HEK293 (cell line): Measurements from ENCODE around the gene SUOX.

ENCODE experiments used
- CTCF ChIP-seq: fragments of 450-650 bp; formaldehyde crosslinking; IDR thresholded peaks from 2 replicates; pipeline ENCODE4 v1.5.1; 2016; ENCODE audit warnings: missing biosample characterization, missing genetic modification characterization
- FEZF1 ChIP-seq: fragments of 450-650 bp; formaldehyde crosslinking; IDR thresholded peaks from 2 replicates; pipeline ENCODE4 v1.5.1; 2016; ENCODE audit warnings: missing biosample characterization, missing genetic modification characterization
- GLIS1 ChIP-seq: fragments of 450-650 bp; formaldehyde crosslinking; IDR thresholded peaks from 2 replicates; pipeline ENCODE4 v1.5.1; 2016; ENCODE audit warnings: missing biosample characterization, missing genetic modification characterization
- HOXD13 ChIP-seq: sonication (generic); formaldehyde crosslinking; IDR thresholded peaks from 2 replicates; pipeline ENCODE4 v1.8.0; 2022; ENCODE audit warnings: missing genetic modification reagents, borderline replicate concordance
- KLF16 ChIP-seq: fragments of 450-650 bp; formaldehyde crosslinking; IDR thresholded peaks from 2 replicates; pipeline ENCODE4 v1.5.1; 2017; ENCODE audit warnings: missing biosample characterization, missing genetic modification characterization
- ZNF146 ChIP-seq: fragments of 450-650 bp; formaldehyde crosslinking; IDR thresholded peaks from 2 replicates; pipeline ENCODE4 v1.5.1; 2016; ENCODE audit warnings: missing biosample characterization, missing genetic modification characterization
- ZNF2 ChIP-seq: fragments of 450-650 bp; formaldehyde crosslinking; IDR thresholded peaks from 2 replicates; pipeline ENCODE4 v1.5.1; 2016; ENCODE audit warnings: missing biosample characterization, missing genetic modification characterization
- ZNF211 ChIP-seq: fragments of 450-650 bp; formaldehyde crosslinking; IDR thresholded peaks from 2 replicates; pipeline ENCODE4 v1.5.1; 2016; ENCODE audit warnings: low read depth, missing biosample characterization, missing genetic modification characterization
- ZNF214 ChIP-seq: fragments of 450-650 bp; formaldehyde crosslinking; IDR thresholded peaks from 2 replicates; pipeline ENCODE4 v1.5.1; 2017; ENCODE audit warnings: missing biosample characterization, mild to moderate bottlenecking, missing genetic modification characterization, borderline replicate concordance
- ZNF239 ChIP-seq: fragments of 450-650 bp; formaldehyde crosslinking; IDR thresholded peaks from 2 replicates; pipeline ENCODE4 v1.5.1; 2016; ENCODE audit warnings: missing biosample characterization, missing genetic modification characterization
- ZNF394 ChIP-seq: fragments of 450-650 bp; formaldehyde crosslinking; IDR thresholded peaks from 2 replicates; pipeline ENCODE4 v1.5.1; 2016; ENCODE audit warnings: missing biosample characterization, missing genetic modification characterization, mild to moderate bottlenecking, moderate library complexity, borderline replicate concordance
- ZNF404 ChIP-seq: fragments of 450-650 bp; formaldehyde crosslinking; IDR thresholded peaks from 2 replicates; pipeline ENCODE4 v1.5.1; 2017; ENCODE audit warnings: missing biosample characterization, missing genetic modification characterization
- ZNF585B ChIP-seq: fragments of 450-650 bp; formaldehyde crosslinking; IDR thresholded peaks from 2 replicates; pipeline ENCODE4 v1.5.1; 2016; ENCODE audit warnings: missing biosample characterization, missing genetic modification characterization
- ZNF629 ChIP-seq: fragments of 450-650 bp; formaldehyde crosslinking; IDR thresholded peaks from 2 replicates; pipeline ENCODE4 v1.5.1; 2017; ENCODE audit warnings: missing biosample characterization, missing genetic modification characterization
- ZNF658 ChIP-seq: fragments of 450-650 bp; formaldehyde crosslinking; IDR thresholded peaks from 2 replicates; pipeline ENCODE4; 2016; ENCODE audit warnings: missing biosample characterization, missing genetic modification characterization
- ZNF76 ChIP-seq: fragments of 450-650 bp; formaldehyde crosslinking; IDR thresholded peaks from 2 replicates; pipeline ENCODE4; 2016; ENCODE audit warnings: low read depth, missing biosample characterization, missing genetic modification characterization, borderline replicate concordance
- ZNF768 ChIP-seq: fragments of 450-650 bp; formaldehyde crosslinking; IDR thresholded peaks from 2 replicates; pipeline ENCODE4 v1.5.1; 2018; ENCODE audit warnings: missing biosample characterization, mild to moderate bottlenecking, missing genetic modification characterization
- TF ChIP-seq, protein P1 (sequence below): fragments of 450-650 bp; formaldehyde crosslinking; IDR thresholded peaks from 2 replicates; pipeline ENCODE4 v1.5.1; 2016; ENCODE audit warnings: missing biosample characterization, missing genetic modification characterization
- TF ChIP-seq, protein P2 (sequence below): fragments of 450-650 bp; formaldehyde crosslinking; IDR thresholded peaks from 2 replicates; pipeline ENCODE4 v1.5.1; 2016; ENCODE audit warnings: missing biosample characterization, missing genetic modification characterization, low read depth
- TF ChIP-seq, protein P3 (sequence below): fragments of 450-650 bp; formaldehyde crosslinking; IDR thresholded peaks from 2 replicates; pipeline ENCODE4 v1.5.1; 2017; ENCODE audit warnings: missing biosample characterization, mild to moderate bottlenecking, missing genetic modification characterization, moderate library complexity
- TF ChIP-seq, protein P4 (sequence below): fragments of 450-650 bp; formaldehyde crosslinking; IDR thresholded peaks from 2 replicates; pipeline ENCODE4; 2016; ENCODE audit warnings: missing biosample characterization, missing genetic modification characterization
- TF ChIP-seq, protein P5 (sequence below): fragments of 450-650 bp; formaldehyde crosslinking; IDR thresholded peaks from 2 replicates; pipeline ENCODE4 v1.5.1; 2016; ENCODE audit warnings: missing biosample characterization, missing genetic modification characterization, borderline replicate concordance

Gene SUOX

GRCh38 chr12:56041552-56042429 lies 44.7 kb downstream of the SUOX start, which contains the start of gene RPS26 (continued):
- TF ChIP-seq, protein P1, sequence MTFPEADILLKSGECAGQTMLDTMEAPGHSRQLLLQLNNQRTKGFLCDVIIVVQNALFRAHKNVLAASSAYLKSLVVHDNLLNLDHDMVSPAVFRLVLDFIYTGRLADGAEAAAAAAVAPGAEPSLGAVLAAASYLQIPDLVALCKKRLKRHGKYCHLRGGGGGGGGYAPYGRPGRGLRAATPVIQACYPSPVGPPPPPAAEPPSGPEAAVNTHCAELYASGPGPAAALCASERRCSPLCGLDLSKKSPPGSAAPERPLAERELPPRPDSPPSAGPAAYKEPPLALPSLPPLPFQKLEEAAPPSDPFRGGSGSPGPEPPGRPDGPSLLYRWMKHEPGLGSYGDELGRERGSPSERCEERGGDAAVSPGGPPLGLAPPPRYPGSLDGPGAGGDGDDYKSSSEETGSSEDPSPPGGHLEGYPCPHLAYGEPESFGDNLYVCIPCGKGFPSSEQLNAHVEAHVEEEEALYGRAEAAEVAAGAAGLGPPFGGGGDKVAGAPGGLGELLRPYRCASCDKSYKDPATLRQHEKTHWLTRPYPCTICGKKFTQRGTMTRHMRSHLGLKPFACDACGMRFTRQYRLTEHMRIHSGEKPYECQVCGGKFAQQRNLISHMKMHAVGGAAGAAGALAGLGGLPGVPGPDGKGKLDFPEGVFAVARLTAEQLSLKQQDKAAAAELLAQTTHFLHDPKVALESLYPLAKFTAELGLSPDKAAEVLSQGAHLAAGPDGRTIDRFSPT (tag by site-specific recombination) = peak; percentile 93
- TF ChIP-seq CTCF = peak; percentile 57
- TF ChIP-seq KLF16 (tag by site-specific recombination) = peak; percentile 94
- TF ChIP-seq, protein P2, sequence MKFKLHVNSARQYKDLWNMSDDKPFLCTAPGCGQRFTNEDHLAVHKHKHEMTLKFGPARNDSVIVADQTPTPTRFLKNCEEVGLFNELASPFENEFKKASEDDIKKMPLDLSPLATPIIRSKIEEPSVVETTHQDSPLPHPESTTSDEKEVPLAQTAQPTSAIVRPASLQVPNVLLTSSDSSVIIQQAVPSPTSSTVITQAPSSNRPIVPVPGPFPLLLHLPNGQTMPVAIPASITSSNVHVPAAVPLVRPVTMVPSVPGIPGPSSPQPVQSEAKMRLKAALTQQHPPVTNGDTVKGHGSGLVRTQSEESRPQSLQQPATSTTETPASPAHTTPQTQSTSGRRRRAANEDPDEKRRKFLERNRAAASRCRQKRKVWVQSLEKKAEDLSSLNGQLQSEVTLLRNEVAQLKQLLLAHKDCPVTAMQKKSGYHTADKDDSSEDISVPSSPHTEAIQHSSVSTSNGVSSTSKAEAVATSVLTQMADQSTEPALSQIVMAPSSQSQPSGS (tag by site-specific recombination) = no peak
- peak; percentile 47; the same call in 1 of the 2 replicates for TF ChIP-seq GLIS1
- TF ChIP-seq FEZF1 = peak; percentile 52; the same call in 1 of the 2 replicates
- peak; percentile 35; the same call in 1 of the 2 replicates for TF ChIP-seq HOXD13 (CRISPR knock-in tag)
- peak; percentile 82 for TF ChIP-seq ZNF394 (tag by site-specific recombination)
- TF ChIP-seq, protein P3, sequence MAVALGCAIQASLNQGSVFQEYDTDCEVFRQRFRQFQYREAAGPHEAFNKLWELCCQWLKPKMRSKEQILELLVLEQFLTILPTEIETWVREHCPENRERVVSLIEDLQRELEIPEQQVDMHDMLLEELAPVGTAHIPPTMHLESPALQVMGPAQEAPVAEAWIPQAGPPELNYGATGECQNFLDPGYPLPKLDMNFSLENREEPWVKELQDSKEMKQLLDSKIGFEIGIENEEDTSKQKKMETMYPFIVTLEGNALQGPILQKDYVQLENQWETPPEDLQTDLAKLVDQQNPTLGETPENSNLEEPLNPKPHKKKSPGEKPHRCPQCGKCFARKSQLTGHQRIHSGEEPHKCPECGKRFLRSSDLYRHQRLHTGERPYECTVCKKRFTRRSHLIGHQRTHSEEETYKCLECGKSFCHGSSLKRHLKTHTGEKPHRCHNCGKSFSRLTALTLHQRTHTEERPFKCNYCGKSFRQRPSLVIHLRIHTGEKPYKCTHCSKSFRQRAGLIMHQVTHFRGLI (tag by site-specific recombination) = peak; percentile 41; the same call in 1 of the 2 replicates
- TF ChIP-seq ZNF658 = no peak
- peak; percentile 99 for TF ChIP-seq ZNF2 (tag by site-specific recombination)
- no peak for TF ChIP-seq ZNF585B (tag by site-specific recombination)
- TF ChIP-seq, protein P4, sequence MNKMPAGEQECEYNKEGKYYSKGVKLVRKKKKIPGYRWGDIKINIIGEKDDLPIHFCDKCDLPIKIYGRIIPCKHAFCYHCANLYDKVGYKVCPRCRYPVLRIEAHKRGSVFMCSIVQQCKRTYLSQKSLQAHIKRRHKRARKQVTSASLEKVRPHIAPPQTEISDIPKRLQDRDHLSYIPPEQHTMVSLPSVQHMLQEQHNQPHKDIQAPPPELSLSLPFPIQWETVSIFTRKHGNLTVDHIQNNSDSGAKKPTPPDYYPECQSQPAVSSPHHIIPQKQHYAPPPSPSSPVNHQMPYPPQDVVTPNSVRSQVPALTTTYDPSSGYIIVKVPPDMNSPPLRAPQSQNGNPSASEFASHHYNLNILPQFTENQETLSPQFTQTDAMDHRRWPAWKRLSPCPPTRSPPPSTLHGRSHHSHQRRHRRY (tag by site-specific recombination) = 0 out of 2 replicates have a peak, but pooled peaks have one; percentile 28
- TF ChIP-seq ZNF211 = no peak
- TF ChIP-seq, protein P5, sequence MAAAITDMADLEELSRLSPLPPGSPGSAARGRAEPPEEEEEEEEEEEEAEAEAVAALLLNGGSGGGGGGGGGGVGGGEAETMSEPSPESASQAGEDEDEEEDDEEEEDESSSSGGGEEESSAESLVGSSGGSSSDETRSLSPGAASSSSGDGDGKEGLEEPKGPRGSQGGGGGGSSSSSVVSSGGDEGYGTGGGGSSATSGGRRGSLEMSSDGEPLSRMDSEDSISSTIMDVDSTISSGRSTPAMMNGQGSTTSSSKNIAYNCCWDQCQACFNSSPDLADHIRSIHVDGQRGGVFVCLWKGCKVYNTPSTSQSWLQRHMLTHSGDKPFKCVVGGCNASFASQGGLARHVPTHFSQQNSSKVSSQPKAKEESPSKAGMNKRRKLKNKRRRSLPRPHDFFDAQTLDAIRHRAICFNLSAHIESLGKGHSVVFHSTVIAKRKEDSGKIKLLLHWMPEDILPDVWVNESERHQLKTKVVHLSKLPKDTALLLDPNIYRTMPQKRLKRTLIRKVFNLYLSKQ = no peak
- no peak for TF ChIP-seq ZNF214 (tag by site-specific recombination)
- peak; percentile 86 for TF ChIP-seq ZNF146 (tag by site-specific recombination)
- no peak for TF ChIP-seq ZNF768 (tag by site-specific recombination)
- no peak for TF ChIP-seq ZNF239 (tag by site-specific recombination)
- 0 out of 2 replicates have a peak, but pooled peaks have one; percentile 39 for TF ChIP-seq ZNF404 (tag by site-specific recombination)
- peak; percentile 95 for TF ChIP-seq ZNF629
- peak; percentile 99 for TF ChIP-seq ZNF76
